Measurements from ENCODE around the gene FBXL16. TPM values are rescaled to one million over a fixed set of nuclear protein-coding genes. Genes with fewer than 3 reads are reported as not detected.

The FBXL16 gene
- polyA plus RNA-seq, 2 of the 4 experiments (the other 2 are of a cell fraction), result 0.53 to 1.2 TPM

DNA sequence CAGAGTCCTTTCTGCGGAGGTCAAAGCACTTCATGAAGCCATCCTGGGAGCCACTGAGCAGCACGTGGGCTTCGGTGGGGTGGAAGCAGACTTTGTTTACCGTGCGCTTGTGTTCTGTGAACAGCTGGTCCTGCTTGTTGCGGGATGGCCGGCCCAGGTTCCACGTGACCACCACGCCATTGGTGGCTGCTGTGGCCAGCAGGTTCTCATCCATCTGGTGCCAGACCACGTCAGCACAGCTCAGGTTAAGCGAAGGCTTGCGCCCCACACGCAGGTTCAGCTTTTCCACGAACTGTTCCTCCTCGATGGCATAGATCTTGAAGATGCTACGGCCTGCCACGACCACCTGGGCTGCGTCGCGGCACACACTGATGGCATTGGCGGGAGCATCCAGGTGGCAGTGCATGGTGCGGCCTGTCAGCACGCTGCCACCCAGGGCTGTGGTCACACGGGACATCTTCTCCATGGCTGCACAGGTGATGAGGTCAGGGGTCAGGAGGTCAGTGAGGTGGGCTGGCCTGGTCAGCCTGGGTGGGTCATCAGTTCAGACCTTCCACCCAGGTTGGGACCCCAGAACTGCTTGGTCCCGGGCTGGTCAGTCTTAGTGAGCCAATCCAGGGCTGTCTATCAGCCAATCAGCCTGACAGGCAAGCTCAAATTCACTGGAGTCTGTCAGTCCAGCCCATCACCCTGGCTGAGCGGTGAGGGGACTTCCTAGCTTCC is 16.3 kb downstream of the FBXL16 start:
- POLR2A ChIA-PET, result interaction anchor here (0.5 to 1.8 kb wide), 6 partner anchors 8 to 33 kb away, joined by 3 to 12 read pairs (median 4); partner anchors contain the start of gene STUB1
- ATAC-seq, result peak in 1 of 2 experiments; percentile 1; a peak in 2 of 6 replicates
- DNase-seq (ENCODE audit: low read depth in 1 of 2, low spot score in 1 of 2), result no peak
- FAIRE-seq, result no peak
- H3K9me3 ChIP-seq, result no peaks in the 10 kb centered on the region
- H3K4me3 ChIP-seq, result peak overlapping the region; percentile 71
- TF ChIP-seq ZSCAN20 (CRISPR knock-in tag; IDR thresholded peaks at IDR 0.05) (no peak), USF2 (IDR thresholded peaks at IDR 0.05) (no peak), PHF8 (IDR thresholded peaks at IDR 0.05; ENCODE audit: borderline replicate concordance, low read depth) (no peak), CBX8 (IDR thresholded peaks at IDR 0.05) (no peak), JUNB (IDR thresholded peaks at IDR 0.05) (no peak), POLR2A (IDR thresholded peaks at IDR 0.05; ENCODE audit: low read length) (peak; percentile 24; the same call in 1 of the 2 replicates)
- peaks cover 15% of the 10 kb centered on the region; the same call in 1 of the 3 replicates for H3K4me1 ChIP-seq
- H3K4me2 ChIP-seq, result peak overlapping the region; percentile 82
- WGBS (ENCODE audit: missing lambda C conversion rate), result 80% methylated on average over 26 of the region's 26 CpGs
- H3K27ac ChIP-seq, result peak overlapping the region; percentile 89 to 94
- CTCF ChIA-PET, result interaction anchor here (1.3 to 4.8 kb wide), 5 partner anchors 15 to 27 kb away, joined by 3 to 32 read pairs (median 5); partner anchors contain the start of gene RHOT2

- POLR2A ChIA-PET, result no interaction called here
- peaks cover 22% of the 10 kb centered on the region; the same call in 2 of the 3 replicates for H3K4me1 ChIP-seq
- 92% methylated on average over 19 of the region's 19 CpGs for WGBS (ENCODE audit: missing lambda C conversion rate)
- H3K9me3 ChIP-seq, result no peaks in the 10 kb centered on the region
- DNase-seq (ENCODE audit: low read depth in 1 of 2, low spot score in 1 of 2) (no peak), ATAC-seq (no peak), FAIRE-seq (no peak)
- no peak overlapping the region for H3K4me3 ChIP-seq
- TF ChIP-seq HEYL (CRISPR knock-in tag; IDR thresholded peaks at IDR 0.05) (no peak), CBX8 (IDR thresholded peaks at IDR 0.05) (no peak), CEBPB (IDR thresholded peaks at IDR 0.05) (no peak), EHF (CRISPR knock-in tag; IDR thresholded peaks at IDR 0.05) (no peak)
- CTCF ChIA-PET, result interaction anchor here (0.5 to 4.8 kb wide), 9 partner anchors 8 to 98 kb away, joined by 3 to 32 read pairs (median 6); partner anchors contain the start of genes RHBDL1 and RHOT2
- no peak overlapping the region for H3K4me2 ChIP-seq
- no peak overlapping the region for H3K27ac ChIP-seq
Observed at GRCh38 chr16:687499-687898, 18.1 kb downstream of the FBXL16 start.

GRCh38 chr16:686459-687260 is 18.9 kb downstream of the FBXL16 start:
- no peaks in the 10 kb centered on the region for H3K9me3 ChIP-seq
- no peak overlapping the region for H3K27ac ChIP-seq
- WGBS (ENCODE audit: missing lambda C conversion rate), result 90% methylated on average over 48 of the region's 51 CpGs
- H3K4me1 ChIP-seq, result peaks cover 30% of the 10 kb centered on the region
- H3K4me2 ChIP-seq, result no peak overlapping the region
- DNase-seq (ENCODE audit: low read depth in 1 of 2, low spot score in 1 of 2) (no peak), FAIRE-seq (no peak), ATAC-seq (no peak)
- TF ChIP-seq POLR2A (IDR thresholded peaks at IDR 0.05; ENCODE audit: low read length) (no peak), SREBF2 (IDR thresholded peaks at IDR 0.05) (no peak), MAZ (IDR thresholded peaks at IDR 0.05; ENCODE audit: borderline replicate concordance, low read depth, low read length) (no peak), RNF2 (IDR thresholded peaks at IDR 0.05; ENCODE audit: borderline replicate concordance, low read depth) (no peak), NR3C1 (IDR thresholded peaks at IDR 0.05) (no peak), NFE2L2 (conservative IDR thresholded peaks at IDR 0.05; ENCODE audit: low read length) (no peak), RARB (CRISPR knock-in tag; IDR thresholded peaks at IDR 0.05) (no peak), POLR2AphosphoS2 (conservative IDR thresholded peaks at IDR 0.05; ENCODE audit: low read length) (no peak), ELK1 (IDR thresholded peaks at IDR 0.05; ENCODE audit: low read depth, low read length) (no peak)
- CTCF ChIA-PET, result interaction anchor here (0.7 to 4.8 kb wide), 18 partner anchors 9 to 98 kb away, joined by 3 to 32 read pairs (median 6); partner anchors contain the start of genes METRN, RHBDL1 and RHOT2
- H3K4me3 ChIP-seq, result no peak overlapping the region
- POLR2A ChIA-PET, result interaction anchor here (1.7 kb wide), 1 partner anchor 9 kb away, joined by 6 read pairs; no protein-coding TSS in a partner anchor

Data from A549 (cell line).